ENCODE measurements around the gene CSF3R.

- TF ChIP-seq CTCF (conservative IDR thresholded peaks at IDR 0.05; ENCODE audit: low read length) (peak; percentile 61), EZH2phosphoT487 (IDR thresholded peaks at IDR 0.05; ENCODE audit: borderline replicate concordance, low read depth, low read length) (no peak)
These were observed 45.9 kb upstream of the CSF3R start for GRCh38 chr1:36528361-36529349.

Measured in OCI-LY7 (cell line).